OCI-LY3 (cell line): ENCODE data around the gene MATN1.

Experiments used
- H2AFZ ChIP-seq: fragments of 200-600, 300-600 bp; shearing (Covaris generic); 2 replicates; pipeline ENCODE4 v1.6.0; 2014; ENCODE audit warnings: antibody characterized with exemption, low read depth, low read length
- H3K27ac ChIP-seq: fragments of 200-600, 300-600 bp; sonication (generic); 2 replicates; pipeline ENCODE4 v1.5.1; 2014; ENCODE audit warnings: mild to moderate bottlenecking, low read length, moderate library complexity, mixed read lengths
- H3K27me3 ChIP-seq: fragments of 200-600, 300-600 bp; sonication (generic); 2 replicates; pipeline ENCODE4 v1.6.1; 2014; ENCODE audit warnings: low read depth, low read length, mixed read lengths
- H3K36me3 ChIP-seq: fragments of 200-600, 300-600 bp; sonication (generic); replicated peaks from 2 replicates; pipeline ENCODE3; 2014; ENCODE audit warnings: low read depth, low read length, mixed read lengths
- H3K4me1 ChIP-seq: fragments of 300-600, 200-600 bp; sonication (generic); 2 replicates; pipeline ENCODE4 v1.6.1; 2014; ENCODE audit warnings: low read length, mixed read lengths
- H3K4me2 ChIP-seq: fragments of 200-600, 300-600 bp; sonication (generic); 2 replicates; pipeline ENCODE4 v1.6.1; 2014; ENCODE audit warnings: low read length, mixed read lengths
- H3K4me3 ChIP-seq: fragments of 300-600, 200-600 bp; sonication (generic); 2 replicates; pipeline ENCODE4 v1.5.1; 2014; ENCODE audit warnings: antibody characterized with exemption, mild to moderate bottlenecking, low read length, moderate library complexity
- H3K79me2 ChIP-seq: fragments of 300-600, 200-600 bp; shearing (Covaris generic); 2 replicates; pipeline ENCODE4 v1.6.1; 2014; ENCODE audit warnings: mild to moderate bottlenecking, low read length, mixed read lengths
- H3K9ac ChIP-seq: fragments of 300-600, 200-600 bp; shearing (Covaris generic); 2 replicates; pipeline ENCODE4 v1.6.0; 2014; ENCODE audit warnings: mild to moderate bottlenecking, low read length, moderate library complexity
- H3K9me3 ChIP-seq: fragments of 200-600, 300-600 bp; shearing (Covaris generic); 2 replicates; pipeline ENCODE4 v1.6.1; 2014; ENCODE audit warnings: low read length, mixed read lengths; ENCODE audit not compliant: insufficient read depth
- H4K20me1 ChIP-seq: fragments of 200-600, 300-600 bp; sonication (generic); 2 replicates; pipeline ENCODE4 v1.6.1; 2016; ENCODE audit warnings: low read length, mixed read lengths; ENCODE audit not compliant: insufficient read depth
- CTCF ChIP-seq: fragments of 200-600, 300-600 bp; sonication (generic); IDR thresholded peaks from 2 replicates; pipeline ENCODE4 v1.5.1; 2014; ENCODE audit warnings: antibody characterized with exemption, low read length, low read depth
- EZH2phosphoT487 ChIP-seq: fragments of 200-600 bp; shearing (Covaris generic); IDR thresholded peaks from 2 replicates; pipeline ENCODE4 v1.6.1; 2018; ENCODE audit warnings: antibody characterized with exemption, mixed run types, low read depth

MATN1 gene

GRCh38 chr1:30748699-30749401, 25.5 kb upstream of the MATN1 start:
- H3K4me1 ChIP-seq: peaks cover 99% of the 10 kb centered on the region
- peak overlapping the region; percentile 100 for H3K4me2 ChIP-seq

GRCh38 chr1:30748098-30748698, 24.8 kb upstream of the MATN1 start:
- Histone ChIP-seq H3K9me3 (no peaks in the 10 kb centered on the region), H3K9ac (peak overlapping the region; percentile 80), H3K4me3 (peak overlapping the region; percentile 87), H3K27ac (peak overlapping the region; percentile 99), H3K79me2 (peaks cover 100% of the 10 kb centered on the region), H3K4me1 (peaks cover 100% of the 10 kb centered on the region), H3K4me2 (peak overlapping the region; percentile 100), H3K36me3 (peaks cover 53% of the 10 kb centered on the region), H2AFZ (no peak overlapping the region), H3K27me3 (no peaks in the 10 kb centered on the region), H4K20me1 (peaks cover 51% of the 10 kb centered on the region)
- TF ChIP-seq CTCF (no peak), EZH2phosphoT487 (no peak)

More at GRCh38 chr1:30748699-30749401, 25.5 kb upstream of the MATN1 start:
- Histone ChIP-seq H3K27ac (peak overlapping the region; percentile 99), H2AFZ (no peak overlapping the region), H3K79me2 (peaks cover 100% of the 10 kb centered on the region), H3K36me3 (peaks cover 51% of the 10 kb centered on the region), H3K4me3 (peak overlapping the region; percentile 87), H4K20me1 (peaks cover 44% of the 10 kb centered on the region), H3K27me3 (no peaks in the 10 kb centered on the region), H3K9ac (peak overlapping the region; percentile 80), H3K9me3 (no peaks in the 10 kb centered on the region)
- TF ChIP-seq CTCF: no peak
- TF ChIP-seq EZH2phosphoT487: no peak

- Histone ChIP-seq H3K27ac (peak overlapping the region; percentile 99), H3K4me1 (peaks cover 100% of the 10 kb centered on the region)
These were observed 23.9 kb upstream of the MATN1 start for GRCh38 chr1:30747033-30748008.

More at GRCh38 chr1:30747033-30748008, 23.9 kb upstream of the MATN1 start:
- Histone ChIP-seq H3K9ac (peak overlapping the region; percentile 80), H3K79me2 (peaks cover 100% of the 10 kb centered on the region), H4K20me1 (peaks cover 59% of the 10 kb centered on the region), H3K36me3 (peaks cover 56% of the 10 kb centered on the region), H3K4me2 (peak overlapping the region; percentile 100), H3K4me3 (peak overlapping the region; percentile 87), H3K9me3 (no peaks in the 10 kb centered on the region), H3K27me3 (no peaks in the 10 kb centered on the region), H2AFZ (no peak overlapping the region)
- TF ChIP-seq EZH2phosphoT487 (no peak), CTCF (no peak)
